NCI-H526 (cell line): ENCODE data around the gene TCEANC.
A peak's percentile ranks its signal among the peaks of the same experiment; 100 is the strongest.
"Not testable (repeated sequence)": the region's sequence is repeated elsewhere in the genome, so short reads cannot be mapped to it uniquely, and the experiment has no call there.

Experiments used
- DNase-seq, 2 experiments: peaks; one replicate each; lab custom pipeline; 2025; lab: John Stamatoyannopoulos, UW

The TCEANC gene

GRCh38 chrX:13658602-13659001, 5.7 kb downstream of the TCEANC start:
- DNase-seq: peak in 1 of 2 experiments; percentile 72

- no peak for DNase-seq
These were observed 6.1 kb downstream of the TCEANC start for GRCh38 chrX:13659063-13659462.

GRCh38 chrX:13661735-13662288, 8.9 kb downstream of the TCEANC start:
- DNase-seq: no peak

DNA sequence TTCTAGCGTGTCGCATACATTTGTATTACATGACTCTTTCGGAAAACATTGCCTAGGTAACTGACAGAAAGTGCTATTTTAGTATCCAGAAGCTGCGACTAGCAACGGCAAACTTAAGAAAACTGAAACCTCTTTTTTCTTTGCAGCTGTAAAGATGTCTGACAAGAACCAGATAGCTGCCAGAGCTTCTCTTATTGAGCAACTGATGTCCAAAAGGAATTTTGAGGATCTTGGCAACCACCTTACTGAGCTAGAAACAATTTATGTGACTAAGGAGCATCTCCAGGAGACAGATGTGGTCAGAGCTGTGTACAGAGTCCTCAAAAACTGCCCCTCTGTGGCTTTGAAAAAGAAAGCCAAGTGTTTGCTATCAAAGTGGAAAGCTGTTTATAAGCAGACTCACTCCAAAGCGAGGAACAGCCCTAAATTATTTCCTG, 9.4 kb downstream of the TCEANC start:
- DNase-seq: no peak

GRCh38 chrX:13664020-13664419, 11.1 kb downstream of the TCEANC start:
- DNase-seq: no peak

GRCh38 chrX:13666836-13667235, 13.9 kb downstream of the TCEANC start:
- no peak for DNase-seq

- no peak for DNase-seq
These were observed 15.0 kb downstream of the TCEANC start for GRCh38 chrX:13667919-13668318.

GRCh38 chrX:13669246-13669737, 16.4 kb downstream of the TCEANC start:
- DNase-seq: peak in 1 of 2 experiments; percentile 47

DNA sequence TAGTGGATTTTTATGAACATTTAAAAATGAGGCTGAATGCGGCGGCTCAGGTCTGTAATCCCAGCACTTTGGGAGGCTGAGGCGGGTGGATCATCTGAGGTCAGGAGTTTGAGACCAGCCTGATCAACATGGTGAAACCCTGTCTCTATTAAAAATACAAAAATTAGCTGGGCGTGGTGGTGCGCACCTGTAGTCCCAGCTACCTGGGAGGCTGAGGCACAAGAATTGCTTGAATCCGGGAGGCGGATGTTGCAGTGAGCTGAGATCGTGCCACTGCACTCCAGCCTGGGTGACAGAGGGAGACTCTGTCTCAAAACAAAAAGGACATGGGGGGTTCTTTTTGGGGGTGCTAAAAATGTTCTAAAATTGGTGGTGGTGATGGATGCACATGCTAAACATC, 16.8 kb downstream of the TCEANC start:
- not testable (repeated sequence) for DNase-seq

GRCh38 chrX:13670197-13670596, 17.3 kb downstream of the TCEANC start:
- no peak for DNase-seq

DNA sequence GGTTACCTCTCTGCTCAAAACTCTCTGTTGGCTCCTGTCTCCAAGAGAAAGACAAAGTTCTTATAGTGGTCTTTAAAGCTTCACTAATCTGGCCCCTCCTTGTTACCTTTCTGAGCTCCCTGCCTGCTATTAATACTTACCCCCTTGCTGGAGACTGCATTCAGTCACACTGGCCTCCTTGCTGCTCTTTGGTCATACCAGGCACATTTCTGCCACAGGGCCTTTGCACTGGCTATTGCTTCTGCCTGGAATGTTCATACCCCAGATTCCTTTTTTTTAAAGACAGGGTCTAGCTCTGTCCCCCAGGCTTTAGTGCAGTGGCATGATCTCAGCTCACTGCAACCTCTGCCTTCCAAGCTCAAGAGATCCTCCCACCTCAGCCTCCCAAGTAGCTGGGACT, 20.1 kb downstream of the TCEANC start:
- DNase-seq: no peak

GRCh38 chrX:13676885-13677284, 23.9 kb downstream of the TCEANC start:
- DNase-seq: no peak

DNA sequence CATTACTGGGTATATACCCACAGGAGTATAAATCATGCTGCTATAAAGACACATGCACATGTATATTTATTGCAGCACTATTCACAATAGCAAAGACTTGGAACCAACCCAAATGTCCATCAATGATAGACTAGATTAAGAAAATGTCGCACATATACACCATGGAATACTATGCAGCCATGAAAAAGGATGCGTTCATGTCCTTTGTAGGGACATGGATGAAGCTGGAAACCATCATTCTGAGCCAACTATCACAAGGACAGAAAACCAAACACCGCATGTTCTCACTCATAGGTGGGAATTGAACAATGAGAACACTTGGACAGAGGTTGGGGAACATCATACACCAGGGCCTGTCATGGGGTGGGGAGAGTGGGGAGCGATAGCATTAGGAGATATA, 26.8 kb downstream of the TCEANC start:
- DNase-seq: not testable (repeated sequence)

GRCh38 chrX:13681595-13681994, 28.7 kb downstream of the TCEANC start:
- DNase-seq: no peak

GRCh38 chrX:13684361-13684760, 31.4 kb downstream of the TCEANC start:
- no peak for DNase-seq

DNA sequence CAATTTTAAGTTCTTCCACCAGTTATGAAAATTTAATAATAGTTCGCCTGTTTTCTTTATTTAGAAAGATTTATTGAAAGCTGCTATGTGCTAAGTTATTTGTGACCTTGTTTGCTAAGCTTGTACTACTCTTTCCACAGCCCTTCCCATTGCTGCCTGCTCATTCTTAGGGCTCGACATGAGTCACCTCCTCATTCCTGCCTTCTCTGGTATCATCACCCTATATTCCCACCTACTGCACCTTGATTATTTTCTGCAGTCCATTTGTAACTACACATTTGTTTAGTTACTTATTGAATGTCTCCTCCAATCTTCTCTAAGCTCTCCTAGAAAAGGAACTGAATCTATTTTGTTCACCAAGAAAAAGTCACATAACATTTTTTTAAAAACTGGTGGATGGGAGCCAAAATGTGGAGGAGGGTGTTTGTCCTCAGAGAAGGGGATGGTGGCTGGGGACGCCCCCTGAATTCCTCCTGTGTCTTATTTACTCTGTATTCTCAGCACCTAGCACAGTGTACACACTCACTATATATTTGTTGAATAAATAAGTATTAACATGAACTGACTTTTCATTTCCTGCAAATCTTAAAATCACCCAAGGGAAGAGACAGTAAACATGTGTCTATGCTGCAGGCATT, 32.3 kb downstream of the TCEANC start:
- no peak for DNase-seq

DNA sequence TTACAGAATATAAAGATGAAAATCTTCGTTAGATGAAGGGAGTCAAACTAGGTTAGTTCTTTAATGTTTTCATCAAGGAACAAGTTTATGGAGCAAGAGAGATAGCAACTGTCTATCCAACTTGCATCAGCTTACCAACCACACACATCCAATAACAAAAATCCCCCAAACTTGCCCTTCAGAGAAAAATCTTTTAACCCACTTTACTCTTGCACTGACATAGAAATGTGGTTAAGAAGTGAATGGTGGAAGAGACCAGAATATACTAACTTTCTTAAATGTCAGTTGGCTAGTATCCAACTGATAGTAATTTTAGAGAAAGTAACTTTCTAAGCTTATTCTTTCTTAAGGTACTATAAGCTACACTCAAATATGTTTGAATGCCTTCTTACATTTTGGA, 34.3 kb downstream of the TCEANC start:
- DNase-seq: no peak

DNA sequence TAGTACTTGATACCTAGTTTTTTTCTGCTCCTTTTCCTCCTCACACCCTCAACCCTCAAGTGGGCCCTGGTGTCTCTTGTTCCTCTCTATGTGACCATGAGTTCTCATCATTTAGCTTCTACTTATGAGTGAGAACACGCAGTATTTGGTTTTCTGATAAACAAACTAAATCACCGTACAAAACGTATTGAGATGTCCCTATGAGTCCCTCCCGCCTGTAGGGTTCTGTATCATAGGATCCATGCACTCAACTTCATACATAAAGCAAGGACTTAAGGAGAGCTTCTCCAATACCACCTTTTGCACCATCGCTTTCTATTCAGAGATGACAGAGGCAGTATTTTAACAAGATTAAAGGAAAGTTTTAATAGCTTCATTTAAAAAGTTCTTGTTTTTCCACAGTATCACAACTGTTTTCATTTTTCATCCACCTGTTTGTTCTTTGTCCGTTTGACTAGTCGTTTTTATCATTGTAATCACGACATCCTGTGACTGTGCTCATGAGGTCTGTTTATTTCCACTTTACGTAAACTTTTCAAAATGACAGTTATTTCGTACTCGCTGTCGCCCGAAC, 35.5 kb downstream of the TCEANC start:
- DNase-seq: peak; percentile 12 to 42

DNA sequence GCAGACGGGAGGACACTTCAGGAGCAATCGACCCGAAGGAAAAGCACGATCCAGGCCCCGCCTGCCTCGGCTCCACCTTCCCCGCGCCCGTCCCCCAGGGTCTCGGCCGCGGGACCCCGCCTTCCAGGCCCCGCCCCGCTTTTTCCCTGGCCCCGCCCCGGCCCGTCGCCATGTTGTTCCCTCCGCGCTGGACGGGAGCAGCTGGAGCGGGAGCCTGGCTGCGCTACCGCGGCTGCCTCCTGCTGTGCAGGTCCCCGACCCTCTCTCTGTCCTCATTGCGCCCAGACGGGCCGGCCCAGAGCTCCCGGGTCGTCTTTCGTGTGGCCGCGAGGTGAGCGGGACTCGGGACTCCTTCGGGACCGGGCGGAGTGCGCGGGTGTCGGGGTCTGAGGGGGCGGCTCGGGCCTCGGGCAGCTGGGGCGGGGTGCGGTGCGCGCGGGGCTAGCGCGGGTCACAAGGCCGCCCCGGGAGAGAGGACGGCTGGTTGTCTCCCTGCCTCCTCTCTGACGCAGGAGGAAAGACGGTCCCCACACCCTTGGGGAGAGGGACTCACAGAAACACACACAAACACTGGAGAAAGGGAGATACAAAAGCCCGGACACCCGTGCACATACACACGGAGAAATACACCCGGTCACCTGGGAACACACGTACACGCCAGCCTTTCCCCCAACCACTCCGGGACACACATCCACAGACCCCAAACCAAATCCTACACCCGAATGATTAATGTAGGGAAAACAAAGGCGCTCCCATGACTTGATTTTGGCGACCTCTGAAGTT, 36.2 kb downstream of the TCEANC start, which contains the start of gene RAB9A:
Gene RAB9A (plus strand): TSS at position 171 of the 783 bp plus-strand sequence. CDS start 19,619 bp downstream, outside the sequence.
- peak; percentile 51 to 94 for DNase-seq

GRCh38 chrX:13689741-13690211, 36.8 kb downstream of the TCEANC start:
- no peak for DNase-seq

DNA sequence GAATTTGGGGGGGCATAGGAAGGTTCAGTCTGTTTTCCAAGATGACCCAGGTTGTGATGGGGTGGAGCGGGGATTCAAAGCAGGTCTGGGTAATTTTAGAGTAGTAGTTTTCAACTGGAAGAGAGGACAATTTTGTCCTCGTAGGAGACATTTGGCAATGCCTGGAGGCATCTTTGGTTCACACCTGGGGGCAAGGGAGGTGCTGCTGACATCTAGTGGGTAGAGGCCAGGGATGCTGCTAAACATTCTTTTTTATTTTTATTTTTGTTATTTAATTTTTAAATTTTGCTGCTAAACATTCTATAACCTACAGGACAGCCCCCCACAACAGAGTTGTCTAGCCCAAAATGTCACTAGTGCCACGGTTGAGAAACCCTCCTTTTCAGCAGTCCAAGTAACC, 37.9 kb downstream of the TCEANC start:
- peak in 1 of 2 experiments; percentile 2 for DNase-seq

DNA sequence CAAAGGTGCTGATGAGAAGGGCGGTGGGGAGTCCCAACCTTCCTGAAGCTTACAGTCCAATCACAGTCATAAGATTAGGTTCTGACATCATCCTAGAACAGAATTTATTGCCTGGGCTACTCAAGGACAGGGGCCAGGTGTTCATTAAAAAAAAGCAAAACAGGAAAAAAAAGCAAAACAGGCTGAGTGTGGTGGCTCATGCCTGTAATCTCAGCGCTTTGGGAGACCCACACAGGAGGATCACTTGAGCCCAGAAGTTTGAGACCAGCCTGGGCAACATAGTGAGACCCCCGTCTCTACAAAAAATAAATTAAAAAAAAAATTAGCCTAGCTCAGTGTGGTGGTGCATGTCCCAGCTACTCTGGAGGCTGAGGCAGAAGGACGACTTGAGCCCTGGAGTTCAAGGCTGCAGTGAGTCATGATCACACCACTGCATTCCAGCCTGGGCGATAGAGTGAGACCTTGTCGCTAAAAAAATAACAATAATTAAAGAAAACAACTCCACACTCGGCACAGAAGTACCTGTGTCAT, 39.0 kb downstream of the TCEANC start:
- no peak for DNase-seq
